NB4 (cell line): Measurements from ENCODE around the gene ITPR2.
"Not testable (repeated sequence)": the region's sequence is repeated elsewhere in the genome, so short reads cannot be mapped to it uniquely, and the experiment has no call there.

Experiments
- DNase-seq: peaks from one replicate; pipeline ENCODE4 v3.0.0; 2010; ENCODE audit warnings: low read depth
- H3K4me3 ChIP-seq: one replicate; pipeline ENCODE4 v1.5.1; 2011; ENCODE audit warnings: mild to moderate bottlenecking, low read depth, low read length, moderate library complexity
- MAX ChIP-seq: IDR thresholded peaks from 2 replicates; pipeline ENCODE4 v1.6.1; 2011; ENCODE audit warnings: low read depth, low read length
- MYC ChIP-seq: IDR thresholded peaks from 2 replicates; pipeline ENCODE4 v1.6.1; 2011; ENCODE audit warnings: low read depth, low read length
- POLR2A ChIP-seq: IDR thresholded peaks from 2 replicates; pipeline ENCODE4 v1.6.1; 2011; ENCODE audit warnings: mild to moderate bottlenecking; ENCODE audit not compliant: insufficient read length; ENCODE audit errors: extremely low read depth
- TF ChIP-seq, protein P1 (sequence below): IDR thresholded peaks from one replicate; pipeline ENCODE4 v1.5.1; 2012; ENCODE audit warnings: low read depth, low read length

The ITPR2 gene

GRCh38 chr12:26867080-26867479 is 34.1 kb upstream of the ITPR2 start:
- DNase-seq = peak; percentile 93
- peak overlapping the region; percentile 21 for H3K4me3 ChIP-seq
- TF ChIP-seq POLR2A (no peak), MYC (no peak), MAX (no peak)
- TF ChIP-seq, protein P1, sequence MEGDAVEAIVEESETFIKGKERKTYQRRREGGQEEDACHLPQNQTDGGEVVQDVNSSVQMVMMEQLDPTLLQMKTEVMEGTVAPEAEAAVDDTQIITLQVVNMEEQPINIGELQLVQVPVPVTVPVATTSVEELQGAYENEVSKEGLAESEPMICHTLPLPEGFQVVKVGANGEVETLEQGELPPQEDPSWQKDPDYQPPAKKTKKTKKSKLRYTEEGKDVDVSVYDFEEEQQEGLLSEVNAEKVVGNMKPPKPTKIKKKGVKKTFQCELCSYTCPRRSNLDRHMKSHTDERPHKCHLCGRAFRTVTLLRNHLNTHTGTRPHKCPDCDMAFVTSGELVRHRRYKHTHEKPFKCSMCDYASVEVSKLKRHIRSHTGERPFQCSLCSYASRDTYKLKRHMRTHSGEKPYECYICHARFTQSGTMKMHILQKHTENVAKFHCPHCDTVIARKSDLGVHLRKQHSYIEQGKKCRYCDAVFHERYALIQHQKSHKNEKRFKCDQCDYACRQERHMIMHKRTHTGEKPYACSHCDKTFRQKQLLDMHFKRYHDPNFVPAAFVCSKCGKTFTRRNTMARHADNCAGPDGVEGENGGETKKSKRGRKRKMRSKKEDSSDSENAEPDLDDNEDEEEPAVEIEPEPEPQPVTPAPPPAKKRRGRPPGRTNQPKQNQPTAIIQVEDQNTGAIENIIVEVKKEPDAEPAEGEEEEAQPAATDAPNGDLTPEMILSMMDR = no peak

- TF ChIP-seq, protein P1 = peak; percentile 78
- TF ChIP-seq POLR2A (no peak), MYC (no peak), MAX (peak; percentile 94)
- H3K4me3 ChIP-seq = no peak overlapping the region
- DNase-seq = peak; percentile 75
These were observed 30.5 kb upstream of the ITPR2 start for GRCh38 chr12:26863515-26863914.

DNA sequence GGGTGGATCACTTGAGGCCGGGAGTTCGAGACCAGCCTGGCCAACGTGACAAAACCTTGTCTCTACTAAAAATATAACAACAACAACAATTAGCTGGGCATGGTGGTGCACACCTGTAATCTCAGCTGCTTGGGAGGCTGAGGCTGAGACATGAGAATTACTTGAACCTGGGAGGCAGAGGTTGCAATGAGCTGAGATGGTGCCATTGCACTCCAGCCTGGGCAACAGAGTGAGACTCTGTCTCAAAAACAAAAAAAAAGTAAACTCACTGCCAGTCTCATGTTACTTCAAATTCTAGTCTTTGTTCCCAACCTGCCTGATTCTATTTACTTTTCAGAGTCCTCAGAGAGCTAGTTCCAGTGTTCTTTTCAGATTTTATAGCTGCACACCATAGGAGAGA is 29.8 kb upstream of the ITPR2 start:
- DNase-seq, H3K4me3 ChIP-seq: not testable (repeated sequence)

DNA sequence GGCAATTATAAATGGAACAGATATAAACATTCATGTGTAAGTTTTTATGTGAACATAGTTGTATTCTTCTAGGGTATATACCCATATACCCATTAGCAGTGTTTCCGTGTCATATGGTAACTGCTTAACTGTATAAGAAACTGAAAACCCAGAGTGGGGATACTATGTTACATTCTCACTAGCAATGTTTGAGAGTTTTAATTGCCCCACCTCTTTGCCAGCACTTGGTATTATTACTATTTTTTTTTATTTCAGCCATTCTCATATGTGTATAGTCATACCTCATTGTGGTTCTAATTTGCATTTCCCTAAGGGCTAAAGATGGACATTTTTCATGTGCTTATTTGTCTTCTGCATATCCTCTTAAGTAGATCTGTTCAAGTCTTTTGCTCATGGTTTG is 28.7 kb upstream of the ITPR2 start:
- H3K4me3 ChIP-seq = no peak overlapping the region
- DNase-seq = no peak
- TF ChIP-seq POLR2A (no peak), MAX (no peak), MYC (no peak)
- TF ChIP-seq, protein P1 = no peak

- H3K4me3 ChIP-seq = no peak overlapping the region
- peak; percentile 61 for TF ChIP-seq MAX
- no peak for TF ChIP-seq MYC
- peak; percentile 68 for DNase-seq
These were observed 24.6 kb upstream of the ITPR2 start for GRCh38 chr12:26857465-26858176.

- DNase-seq = no peak
- TF ChIP-seq MYC = no peak
- TF ChIP-seq POLR2A = no peak
- no peak for TF ChIP-seq MAX
- TF ChIP-seq, protein P1 = no peak
- H3K4me3 ChIP-seq = no peak overlapping the region
These were observed 22.3 kb upstream of the ITPR2 start for GRCh38 chr12:26855337-26855736.

- DNase-seq = no peak
- no peak overlapping the region for H3K4me3 ChIP-seq
- no peak for TF ChIP-seq POLR2A
- TF ChIP-seq MAX = no peak
- no peak for TF ChIP-seq MYC
- TF ChIP-seq, protein P1 = no peak
These were observed 21.0 kb upstream of the ITPR2 start for GRCh38 chr12:26854031-26854390.
